ENCODE measurements around the gene CHD2.
A peak's percentile ranks its signal among the peaks of the same experiment; 100 is the strongest.

Gene CHD2

DNA sequence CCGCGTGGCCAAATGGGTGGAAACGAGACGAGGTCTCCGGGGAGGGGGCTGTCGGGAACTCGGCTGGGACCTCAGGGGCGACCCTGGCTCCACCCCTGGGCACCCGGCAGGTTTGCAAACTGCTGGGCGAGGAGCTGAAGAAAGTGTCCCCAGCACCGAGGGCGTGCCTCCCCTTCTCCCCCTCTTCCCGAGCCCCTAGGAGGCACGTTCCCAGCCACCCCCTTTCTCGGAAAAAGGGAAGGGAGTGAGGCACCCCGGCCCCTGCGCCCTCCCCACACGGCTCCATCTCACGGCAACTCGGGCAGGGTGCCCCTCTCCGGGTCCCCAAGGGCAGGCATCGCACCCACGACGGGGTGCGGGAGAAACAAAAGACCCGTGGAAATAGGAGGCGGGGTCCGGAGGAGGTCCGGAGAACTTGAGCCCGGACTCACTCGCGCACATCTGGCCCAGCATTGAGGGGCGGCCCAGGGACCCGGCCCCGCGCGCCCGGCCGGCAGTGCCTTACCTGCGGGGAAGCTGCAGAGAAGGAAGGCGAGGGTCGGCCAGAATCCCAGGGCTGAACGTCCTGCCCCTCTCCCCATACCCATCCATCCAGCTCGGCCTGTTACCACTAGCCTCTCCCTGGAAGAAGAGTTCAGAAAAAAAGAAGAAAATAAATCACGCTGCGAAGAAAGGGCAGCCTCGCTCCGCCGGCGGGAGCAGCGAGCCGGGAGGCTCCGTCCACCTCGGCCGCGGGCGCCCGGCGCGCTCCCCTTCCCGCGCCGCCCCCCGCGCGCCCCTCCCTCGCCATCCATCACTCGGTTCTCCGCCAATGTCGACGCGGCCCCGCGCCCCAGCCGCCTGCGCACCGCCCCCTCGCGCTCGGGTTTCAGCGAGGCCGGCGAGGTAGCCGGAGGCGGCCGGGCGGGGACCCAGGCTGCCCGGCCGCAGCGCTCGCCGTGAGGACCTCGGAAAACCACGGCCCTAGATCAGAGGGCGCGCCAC lies 172.6 kb downstream of the CHD2 start:
- H3K4me3 Mint-ChIP-seq: peak overlapping the region; percentile 94 to 95 (median 95)
- H3K27ac Mint-ChIP-seq: peak overlapping the region; percentile 92 to 98 (median 97)
- peaks cover 7% of the 10 kb centered on the region for H3K36me3 Mint-ChIP-seq (ENCODE audit: low read depth)
- peaks cover 70% of the 10 kb centered on the region for H3K4me1 Mint-ChIP-seq
- H3K9me3 Mint-ChIP-seq: no peaks in the 10 kb centered on the region
- TF ChIP-seq, protein P1, sequence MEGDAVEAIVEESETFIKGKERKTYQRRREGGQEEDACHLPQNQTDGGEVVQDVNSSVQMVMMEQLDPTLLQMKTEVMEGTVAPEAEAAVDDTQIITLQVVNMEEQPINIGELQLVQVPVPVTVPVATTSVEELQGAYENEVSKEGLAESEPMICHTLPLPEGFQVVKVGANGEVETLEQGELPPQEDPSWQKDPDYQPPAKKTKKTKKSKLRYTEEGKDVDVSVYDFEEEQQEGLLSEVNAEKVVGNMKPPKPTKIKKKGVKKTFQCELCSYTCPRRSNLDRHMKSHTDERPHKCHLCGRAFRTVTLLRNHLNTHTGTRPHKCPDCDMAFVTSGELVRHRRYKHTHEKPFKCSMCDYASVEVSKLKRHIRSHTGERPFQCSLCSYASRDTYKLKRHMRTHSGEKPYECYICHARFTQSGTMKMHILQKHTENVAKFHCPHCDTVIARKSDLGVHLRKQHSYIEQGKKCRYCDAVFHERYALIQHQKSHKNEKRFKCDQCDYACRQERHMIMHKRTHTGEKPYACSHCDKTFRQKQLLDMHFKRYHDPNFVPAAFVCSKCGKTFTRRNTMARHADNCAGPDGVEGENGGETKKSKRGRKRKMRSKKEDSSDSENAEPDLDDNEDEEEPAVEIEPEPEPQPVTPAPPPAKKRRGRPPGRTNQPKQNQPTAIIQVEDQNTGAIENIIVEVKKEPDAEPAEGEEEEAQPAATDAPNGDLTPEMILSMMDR (IDR thresholded peaks at IDR 0.05; ENCODE audit: unreplicated experiment in 3 of 3): no peak
- H3K27me3 Mint-ChIP-seq (ENCODE audit: low read depth): peaks cover 18% of the 10 kb centered on the region

DNA sequence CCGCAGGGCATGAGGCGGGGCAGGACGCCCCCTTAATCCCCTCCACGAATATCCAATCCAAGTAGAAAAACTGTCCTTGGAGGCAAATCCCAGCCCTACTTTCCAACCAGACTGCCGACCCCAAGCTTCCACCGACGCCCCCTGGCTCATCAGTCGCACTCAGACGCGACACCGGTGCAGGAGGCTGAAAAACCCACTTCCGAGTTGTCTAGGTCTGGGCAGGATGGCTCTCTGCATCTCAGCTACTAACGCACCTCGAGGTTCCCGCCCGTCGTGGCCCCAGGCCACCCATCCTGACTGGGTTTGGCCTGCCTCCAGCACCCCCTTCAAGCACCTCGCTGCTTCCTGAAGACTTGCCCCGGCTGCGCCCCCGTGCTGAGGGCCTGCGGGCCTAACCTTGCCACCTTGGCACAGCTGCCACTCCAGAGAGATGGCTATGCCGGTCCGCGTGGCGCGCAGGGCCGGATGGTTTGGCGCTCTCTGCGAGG lies 173.4 kb downstream of the CHD2 start:
- TF ChIP-seq, protein P1 (IDR thresholded peaks at IDR 0.05; ENCODE audit: unreplicated experiment in 3 of 3): no peak
- peaks cover 18% of the 10 kb centered on the region for H3K27me3 Mint-ChIP-seq (ENCODE audit: low read depth)
- no peaks in the 10 kb centered on the region for H3K9me3 Mint-ChIP-seq
- H3K36me3 Mint-ChIP-seq (ENCODE audit: low read depth): peaks cover 7% of the 10 kb centered on the region
- H3K27ac Mint-ChIP-seq: peak overlapping the region; percentile 84 to 91 (median 85)
- peaks cover 62% of the 10 kb centered on the region for H3K4me1 Mint-ChIP-seq
- peak overlapping the region; percentile 94 to 95 (median 95) for H3K4me3 Mint-ChIP-seq

DNA sequence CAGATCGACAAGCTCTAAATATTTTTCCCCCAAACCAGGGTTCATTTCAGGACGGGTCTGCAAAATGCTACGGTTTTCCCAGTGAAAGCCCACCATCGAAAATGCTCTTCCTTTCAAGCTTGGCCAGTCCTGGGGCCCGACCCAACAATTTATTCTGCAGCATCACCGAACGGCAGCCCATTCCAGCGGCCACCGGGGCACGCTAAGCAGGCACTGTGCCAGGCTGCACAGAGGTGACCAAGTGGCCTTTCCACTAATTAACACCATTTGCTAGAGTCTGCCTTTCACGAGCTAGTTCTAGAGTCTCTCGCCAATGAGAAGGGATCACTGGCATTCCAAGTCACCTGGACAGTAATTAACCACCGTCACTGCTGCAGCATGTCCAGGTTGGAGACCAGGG lies 174.5 kb downstream of the CHD2 start:
- H3K4me1 Mint-ChIP-seq: peaks cover 53% of the 10 kb centered on the region
- peak overlapping the region; percentile 94 to 95 (median 95) for H3K4me3 Mint-ChIP-seq
- H3K27me3 Mint-ChIP-seq (ENCODE audit: low read depth): peaks cover 18% of the 10 kb centered on the region
- H3K27ac Mint-ChIP-seq: peak overlapping the region; percentile 14 to 91 (median 85)
- H3K36me3 Mint-ChIP-seq (ENCODE audit: low read depth): peaks cover 7% of the 10 kb centered on the region
- no peaks in the 10 kb centered on the region for H3K9me3 Mint-ChIP-seq
- TF ChIP-seq, protein P1 (IDR thresholded peaks at IDR 0.05; ENCODE audit: unreplicated experiment in 3 of 3): no peak

DNA sequence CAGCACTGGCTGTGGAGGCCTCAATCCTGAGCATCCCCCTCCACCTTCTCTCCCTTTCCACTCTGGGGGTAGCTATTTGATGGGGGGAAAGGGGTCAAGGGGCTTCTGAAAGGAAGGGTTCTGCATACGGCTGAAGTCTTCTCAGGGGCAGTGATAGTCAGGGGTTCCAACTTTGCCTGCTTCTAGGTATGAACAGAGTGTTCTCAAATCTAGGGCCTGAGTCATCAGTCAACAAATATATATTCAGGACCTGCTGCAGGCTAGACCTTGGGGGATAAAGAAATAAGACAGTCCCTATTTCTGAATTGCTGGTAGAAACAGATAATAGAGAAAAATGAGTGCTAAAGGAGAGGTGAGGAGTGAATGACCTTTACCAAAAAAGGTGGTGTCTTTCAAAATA lies 176.1 kb downstream of the CHD2 start:
- H3K36me3 Mint-ChIP-seq (ENCODE audit: low read depth): no peaks in the 10 kb centered on the region
- H3K4me1 Mint-ChIP-seq: peaks cover 45% of the 10 kb centered on the region
- TF ChIP-seq, protein P1 (IDR thresholded peaks at IDR 0.05; ENCODE audit: unreplicated experiment in 3 of 3): no peak
- H3K27me3 Mint-ChIP-seq (ENCODE audit: low read depth): peaks cover 18% of the 10 kb centered on the region
- H3K27ac Mint-ChIP-seq: no peak overlapping the region
- H3K4me3 Mint-ChIP-seq: peak overlapping the region in 1 of 3 experiments; percentile 11
- no peaks in the 10 kb centered on the region for H3K9me3 Mint-ChIP-seq

DNA sequence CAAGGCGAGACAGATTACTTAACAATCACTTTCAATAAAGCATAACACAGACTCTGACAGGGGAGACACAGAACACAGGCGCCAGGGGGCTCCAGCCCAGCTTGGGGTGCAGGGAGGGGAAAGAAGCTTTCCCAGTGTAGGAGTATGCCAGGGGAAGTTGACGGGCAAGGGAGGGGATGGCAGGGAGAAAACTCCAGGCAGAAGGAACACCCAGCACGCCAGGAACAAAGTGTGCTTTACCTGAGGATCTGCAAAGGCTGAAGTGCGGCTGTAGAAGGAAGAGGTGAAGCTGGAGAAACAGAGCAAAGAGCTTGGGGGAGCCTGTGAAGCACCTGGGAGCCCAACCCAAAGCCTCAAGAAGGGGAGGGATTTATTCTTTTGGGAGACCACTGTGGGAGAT lies 176.8 kb downstream of the CHD2 start:
- Mint-ChIP-seq H3K4me1 (peaks cover 44% of the 10 kb centered on the region), H3K4me3 (no peak overlapping the region), H3K9me3 (no peaks in the 10 kb centered on the region), H3K27ac (no peak overlapping the region), H3K27me3 (ENCODE audit: low read depth) (peaks cover 18% of the 10 kb centered on the region), H3K36me3 (ENCODE audit: low read depth) (no peaks in the 10 kb centered on the region)
- TF ChIP-seq, protein P1 (IDR thresholded peaks at IDR 0.05; ENCODE audit: unreplicated experiment in 3 of 3): no peak
